K562 (cell line): Measurements from ENCODE around the gene MAGI2. TPM values are rescaled to one million over a fixed set of nuclear protein-coding genes. Genes with fewer than 3 reads are reported as not detected.

Experiments
- ATAC-seq: fragments of 200-7000 bp; cut with Tn5 transposase; 3 replicates; pipeline ENCODE4 v1.9.1; 2020; ENCODE audit warnings: moderate library complexity
- BruUV-seq: library from RNA; stranded (reverse); fragments of 400-500 nt; replicated peaks from 2 replicates; lab custom pipeline; 2021; lab: Mats Ljungman, UMichigan
- CTCF ChIA-PET: fragments of 300-600 bp; formaldehyde crosslinking; extraction: SDS; loops from one replicate; lab custom pipeline; 2021; ENCODE audit warnings: low intra/inter-chr PET ratio; lab: Yijun Ruan, JAX
- POLR2A ChIA-PET: fragments of 300-600, 350-650 bp; sonication (Branson Sonifier 250); formaldehyde crosslinking; extraction: SDS; loops from one replicate; lab custom pipeline; 2021; ENCODE audit warnings: antibody characterized with exemption, inconsistent platforms; lab: Yijun Ruan, JAX
- DNase-seq, 4 experiments: peaks; one replicate each; pipeline versions ENCODE4 v3.0.0 to v3.0.0-alpha.2; 2011 to 2018; ENCODE audit warnings: low spot score in 3 of 4, mixed read lengths in 3 of 4; ENCODE audit errors: extremely low read depth in 1 of 4
- FAIRE-seq: peaks from 2 replicates; lab custom pipeline; 2011; peaks lifted over from hg19 to GRCh38; lab: Jason Lieb, UNC
- H2AFZ ChIP-seq: 2 replicates; pipeline ENCODE4 v1.6.0; 2011; ENCODE audit warnings: low read depth, low read length, control low read depth, inconsistent platforms
- H3K27ac ChIP-seq: fragments of 200-600 bp; 3 replicates; pipeline ENCODE4 v1.8.0; 2011; ENCODE audit warnings: low read depth, mild to moderate bottlenecking, control low read depth, inconsistent platforms, low read length, moderate library complexity, mixed read lengths; ENCODE audit errors: extremely low read depth
- H3K27me3 ChIP-seq, 2 experiments: fragments of 300-600 bp in 1 of 2; 2 replicates in 1 of 2; 3 replicates in 1 of 2; pipeline versions ENCODE4 v1.6.0 to v1.8.0; 2011; ENCODE audit warnings: inconsistent platforms in 2 of 2, low read length in 2 of 2, mild to moderate bottlenecking in 1 of 2, mixed read lengths in 1 of 2, moderate library complexity in 1 of 2; ENCODE audit not compliant: control insufficient read depth in 2 of 2, insufficient read depth in 2 of 2
- H3K36me3 ChIP-seq: fragments of 300-600 bp; 3 replicates; pipeline ENCODE4 v1.8.0; 2011; ENCODE audit warnings: mild to moderate bottlenecking, low read length, inconsistent platforms; ENCODE audit not compliant: control insufficient read depth, insufficient read depth
- H3K4me1 ChIP-seq, 2 experiments: fragments of 200-600 bp in 1 of 2; replicated peaks in 1 of 2; 2 replicates in 1 of 2; 3 replicates in 1 of 2; pipeline versions ENCODE4 v1.5.1 to v1.8.0; 2011; ENCODE audit warnings: inconsistent platforms in 2 of 2, low read length in 2 of 2, mild to moderate bottlenecking in 1 of 2, mixed read lengths in 1 of 2, moderate library complexity in 1 of 2; ENCODE audit not compliant: control insufficient read depth in 2 of 2, insufficient read depth in 2 of 2
- H3K4me2 ChIP-seq: 2 replicates; pipeline ENCODE4 v1.6.1; 2011; ENCODE audit warnings: low read length, control low read depth, inconsistent platforms, mixed read lengths; ENCODE audit not compliant: insufficient read depth
- H3K4me3 ChIP-seq: fragments of 200-600 bp; sonication (generic), shearing (Covaris generic); 2 replicates; pipeline ENCODE4 v1.5.1; 2016; ENCODE audit warnings: control low read depth, inconsistent platforms
- H3K79me2 ChIP-seq: fragments of 200-600 bp; 3 replicates; pipeline ENCODE4 v1.8.0; 2011; ENCODE audit warnings: low read length, inconsistent platforms; ENCODE audit not compliant: control insufficient read depth, insufficient read depth
- H3K9ac ChIP-seq, 2 experiments: 2 replicates each; pipeline versions ENCODE4 v1.6.0 to v1.6.1; 2011; ENCODE audit warnings: low read depth in 2 of 2, low read length in 2 of 2, control low read depth in 1 of 2, inconsistent platforms in 1 of 2, mild to moderate bottlenecking in 1 of 2, mixed read lengths in 1 of 2; ENCODE audit not compliant: insufficient read depth in 1 of 2
- H3K9me1 ChIP-seq: one replicate; pipeline ENCODE4 v1.6.0; 2011; ENCODE audit warnings: inconsistent platforms, mild to moderate bottlenecking, low read length, moderate library complexity; ENCODE audit not compliant: control insufficient read depth, insufficient read depth
- H3K9me3 ChIP-seq: replicated peaks from 2 replicates; pipeline ENCODE4 v1.5.1; 2011; ENCODE audit warnings: low read depth, low read length, inconsistent platforms; ENCODE audit not compliant: control insufficient read depth, insufficient read depth
- H4K20me1 ChIP-seq: replicated peaks from 2 replicates; pipeline ENCODE4 v1.6.1; 2011; ENCODE audit warnings: low read length, inconsistent platforms, mixed read lengths; ENCODE audit not compliant: control insufficient read depth, insufficient read depth
- ARID3A ChIP-seq: IDR thresholded peaks from 2 replicates; pipeline ENCODE4 v1.6.1; 2012; ENCODE audit warnings: low read depth, low read length, improper control_type of control experiment, borderline replicate concordance
- CBFB ChIP-seq: sonication (generic); formaldehyde crosslinking; IDR thresholded peaks from 2 replicates; pipeline ENCODE4 v1.4.0; 2020; ENCODE audit warnings: mild to moderate bottlenecking, missing genetic modification reagents
- EP400 ChIP-seq: fragments of 450-650 bp; IDR thresholded peaks from 2 replicates; pipeline ENCODE4 v1.6.1; 2017; ENCODE audit warnings: antibody characterized with exemption, mild to moderate bottlenecking, moderate library complexity
- GATAD2B ChIP-seq: fragments of 450-650 bp; IDR thresholded peaks from 2 replicates; pipeline ENCODE4 v1.6.1; 2017; ENCODE audit warnings: mild to moderate bottlenecking, borderline replicate concordance
- KDM4B ChIP-seq, 2 experiments: fragments of 450-650 bp in 1 of 2; sonication (generic) in 1 of 2; IDR thresholded peaks; 2 replicates each; pipeline ENCODE4 v1.6.1; 2016 to 2017; ENCODE audit warnings: borderline replicate concordance in 2 of 2, antibody characterized with exemption in 1 of 2, low read depth in 1 of 2, mild to moderate bottlenecking in 1 of 2
- PML ChIP-seq: IDR thresholded peaks from 2 replicates; pipeline ENCODE4 v1.6.1; 2012; ENCODE audit warnings: low read length, inconsistent platforms
- WGBS: fragments of 100-300 bp; shearing (Covaris generic); methylation state at CpG from one replicate; pipeline ENCODE4 v1.1.6; 2016; ENCODE audit warnings: low coverage, mixed read lengths; ENCODE audit not compliant: insufficient coverage; ENCODE audit errors: missing lambda C conversion rate; 5-methylcytosine and 5-hydroxymethylcytosine counted together
- in situ Hi-C: fragments of 300-500 bp; cut with MboI; formaldehyde crosslinking; loops from 4 replicates; pipeline ENCODE4 v1.15.0; 2018; ENCODE audit warnings: inconsistent platforms, mixed read lengths
- intact Hi-C: fragments of 100-400 bp; cut with micrococcal nuclease; formaldehyde crosslinking; loops from 2 replicates; pipeline ENCODE4 v1.14.2; 2022
- polyA plus RNA-seq, 8 experiments: library from polyadenylated mRNA; depleted of rRNA in 4 of 8; stranded (reverse) in 5 of 8; unstranded in 3 of 8; fragments of >200 nt; fragmentation: Nextera tagmentation in 2 of 8; fragmentation: Illumina TruSeq in 1 of 8; extraction: Ambion mirVana in 2 of 8; extraction: Trizol in 1 of 8; gene quantifications; 2 replicates each; pipeline versions ENCODE4 v1.2.1 to v1.2.3, GENCODE V29; 2011 to 2014; ENCODE audit warnings: inconsistent platforms in 1 of 8, missing spikeins in 1 of 8
- total RNA-seq, 7 experiments: library from RNA; depleted of rRNA in 6 of 7; stranded (reverse); fragments of >200 nt in 6 of 7; fragmentation: Illumina TruSeq in 2 of 7; extraction: Trizol in 2 of 7; gene quantifications; 2 replicates each; pipeline versions ENCODE4 v1.2.1 to v1.2.3, GENCODE V29; 2011 to 2021; ENCODE audit warnings: low replicate concordance in 1 of 7

The MAGI2 gene
- total and polyA plus RNA-seq, 9 of the 15 experiments (the other 6 are each of a cell fraction or from before 2014, with no cell fraction given): 0.27 to 1.4 (median 0.70) TPM

GRCh38 chr7:78024591-78024990 is 1428.9 kb downstream of the MAGI2 start:
- no peaks in the 10 kb centered on the region for H3K9me1 ChIP-seq
- no peak overlapping the region for H3K4me2 ChIP-seq
- intact Hi-C loops: loop anchor here (5.0 to 10.0 kb wide), 2 partner anchors 410 to 1993 kb away; no protein-coding TSS in a partner anchor
- no peak overlapping the region for H3K27ac ChIP-seq
- ChIA-PET CTCF (interaction anchor here (0.5 kb wide), 1 partner anchor 15 kb away, joined by 3 read pairs; no protein-coding TSS in a partner anchor), POLR2A (interaction anchor here (1.3 kb wide), 1 partner anchor 10 kb away, joined by 6 read pairs; no protein-coding TSS in a partner anchor)
- FAIRE-seq (no peak), ATAC-seq (no peak), DNase-seq (no peak)
- H3K9ac ChIP-seq: no peak overlapping the region
- BruUV-seq: no TSS peak
- no peak overlapping the region for H3K4me3 ChIP-seq
- H3K9me3 ChIP-seq: no peaks in the 10 kb centered on the region
- 0% methylated on average over 2 of the region's 2 CpGs for WGBS
- in situ Hi-C loops: no loop called here
- H3K4me1 ChIP-seq: peaks cover 0 to 7% of the 10 kb centered on the region in 2 experiments; a peak in 3 of 5 replicates
- H3K27me3 ChIP-seq: peaks cover 13 to 27% of the 10 kb centered on the region in 2 experiments; a peak in 4 of 5 replicates
- no peaks in the 10 kb centered on the region for H3K36me3 ChIP-seq
- TF ChIP-seq EP400 (no peak), CBFB (CRISPR knock-in tag) (no peak), ARID3A (no peak), PML (no peak), GATAD2B (no peak), KDM4B (IDR thresholded peaks at IDR 0.05; ENCODE audit: borderline replicate concordance in 2 of 2, low read depth in 1 of 2) (no peak)
- H3K79me2 ChIP-seq: no peaks in the 10 kb centered on the region
- H4K20me1 ChIP-seq: no peaks in the 10 kb centered on the region
- no peak overlapping the region for H2AFZ ChIP-seq
